SIG-M5 treated with dmso at 0.1 percent for 504 hours (cell line): ENCODE measurements around the gene MGMT.

Experiments used
- DNase-seq: peaks from one replicate; lab custom pipeline; 2025; ENCODE audit not compliant: unreplicated experiment; lab: John Stamatoyannopoulos, UW

The MGMT gene

GRCh38 chr10:129450391-129450790 is 16.6 kb upstream of the MGMT start:
- no peak for DNase-seq

GRCh38 chr10:129455625-129456024 is 11.4 kb upstream of the MGMT start:
- DNase-seq = no peak

- no peak for DNase-seq
Observed at GRCh38 chr10:129459762-129460539, 7.1 kb upstream of the MGMT start.

- DNase-seq = no peak
Observed at GRCh38 chr10:129462257-129462795, 4.7 kb upstream of the MGMT start.

- DNase-seq = no peak
Observed at GRCh38 chr10:129464251-129464650, 2.8 kb upstream of the MGMT start.

- DNase-seq = no peak
Observed at GRCh38 chr10:129465796-129466702, 992 bp upstream of the MGMT start.

GRCh38 chr10:129467359-129468064 is 471 bp downstream of the MGMT start:
- DNase-seq = no peak

- DNase-seq = no peak
Observed at GRCh38 chr10:129468187-129468586, 1.1 kb downstream of the MGMT start.

GRCh38 chr10:129470103-129470851 is 3.2 kb downstream of the MGMT start:
- no peak for DNase-seq

- DNase-seq = no peak
Observed at GRCh38 chr10:129471447-129472175, 4.6 kb downstream of the MGMT start.

GRCh38 chr10:129472696-129473555 is 5.9 kb downstream of the MGMT start:
- no peak for DNase-seq

- no peak for DNase-seq
Observed at GRCh38 chr10:129474642-129475041, 7.6 kb downstream of the MGMT start.

- DNase-seq = no peak
Observed at GRCh38 chr10:129476431-129476830, 9.4 kb downstream of the MGMT start.

GRCh38 chr10:129477051-129477450 is 10.0 kb downstream of the MGMT start:
- DNase-seq = no peak

- no peak for DNase-seq
Observed at GRCh38 chr10:129481641-129482040, 14.6 kb downstream of the MGMT start.

- DNase-seq = no peak
Observed at GRCh38 chr10:129483430-129484010, 16.5 kb downstream of the MGMT start.

- DNase-seq = no peak
Observed at GRCh38 chr10:129486805-129487204, 19.8 kb downstream of the MGMT start.

- no peak for DNase-seq
Observed at GRCh38 chr10:129491123-129491734, 24.2 kb downstream of the MGMT start.
